Epithelial cell of proximal tubule (primary cell): ENCODE data around the gene CTRL. TPM values are rescaled to one million over a fixed set of nuclear protein-coding genes. Genes with fewer than 3 reads are reported as not detected.
"Not testable (repeated sequence)": the region's sequence is repeated elsewhere in the genome, so short reads cannot be mapped to it uniquely, and the experiment has no call there.

Source experiments
- DNase-seq: peaks from one replicate; pipeline ENCODE4 v3.0.0-alpha.2; 2011; ENCODE audit warnings: low read depth
- H3K4me3 ChIP-seq: 2 replicates; pipeline ENCODE4 v1.5.1; 2011; ENCODE audit warnings: low read depth, mild to moderate bottlenecking, low read length
- total RNA-seq: library from RNA; depleted of rRNA; stranded (reverse); fragments of >200 nt; gene quantifications from 2 replicates; pipeline ENCODE4 v1.2.3, GENCODE V29; 2015
- TF ChIP-seq, protein P1 (sequence below): conservative IDR thresholded peaks from 2 replicates; pipeline ENCODE4 v1.5.1; 2012; ENCODE audit warnings: low read depth, mild to moderate bottlenecking, low read length

The CTRL gene
- total RNA-seq, 1 donor from 2014 or later, result 2.1 TPM

- DNase-seq, result no peak
- TF ChIP-seq, protein P1, sequence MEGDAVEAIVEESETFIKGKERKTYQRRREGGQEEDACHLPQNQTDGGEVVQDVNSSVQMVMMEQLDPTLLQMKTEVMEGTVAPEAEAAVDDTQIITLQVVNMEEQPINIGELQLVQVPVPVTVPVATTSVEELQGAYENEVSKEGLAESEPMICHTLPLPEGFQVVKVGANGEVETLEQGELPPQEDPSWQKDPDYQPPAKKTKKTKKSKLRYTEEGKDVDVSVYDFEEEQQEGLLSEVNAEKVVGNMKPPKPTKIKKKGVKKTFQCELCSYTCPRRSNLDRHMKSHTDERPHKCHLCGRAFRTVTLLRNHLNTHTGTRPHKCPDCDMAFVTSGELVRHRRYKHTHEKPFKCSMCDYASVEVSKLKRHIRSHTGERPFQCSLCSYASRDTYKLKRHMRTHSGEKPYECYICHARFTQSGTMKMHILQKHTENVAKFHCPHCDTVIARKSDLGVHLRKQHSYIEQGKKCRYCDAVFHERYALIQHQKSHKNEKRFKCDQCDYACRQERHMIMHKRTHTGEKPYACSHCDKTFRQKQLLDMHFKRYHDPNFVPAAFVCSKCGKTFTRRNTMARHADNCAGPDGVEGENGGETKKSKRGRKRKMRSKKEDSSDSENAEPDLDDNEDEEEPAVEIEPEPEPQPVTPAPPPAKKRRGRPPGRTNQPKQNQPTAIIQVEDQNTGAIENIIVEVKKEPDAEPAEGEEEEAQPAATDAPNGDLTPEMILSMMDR, result no peak
Measured at GRCh38 chr16:67922221-67922620, 9.4 kb downstream of the CTRL start.

DNA sequence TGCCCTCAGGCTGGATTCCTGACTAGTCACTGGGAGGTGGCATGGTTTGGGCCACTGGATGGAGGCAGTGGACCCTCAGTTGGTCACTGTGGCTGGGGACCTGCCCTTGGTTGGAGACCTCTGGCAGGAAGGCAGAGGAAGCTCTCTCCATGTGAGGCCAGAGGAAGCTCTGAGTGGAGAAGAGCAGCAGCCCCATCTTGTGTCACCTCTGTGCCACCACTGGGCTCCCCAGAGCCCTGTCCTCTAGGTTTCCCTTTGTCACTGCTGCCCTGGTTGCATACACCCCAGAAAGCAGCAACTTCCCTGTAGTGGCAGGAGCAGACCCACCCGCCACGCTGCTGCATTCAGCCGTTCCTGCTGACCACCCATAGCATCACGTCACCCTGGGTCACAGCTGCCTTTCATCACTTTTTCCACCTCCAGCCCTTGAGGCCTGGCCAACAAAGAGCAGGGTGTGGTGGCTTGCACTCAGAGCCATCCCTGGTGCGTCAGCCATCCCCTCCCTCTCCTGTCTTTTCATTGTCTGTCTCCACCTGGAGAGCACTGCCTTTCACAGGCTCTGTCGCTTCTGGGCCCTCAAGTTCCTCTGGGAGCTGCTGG is 11.9 kb downstream of the CTRL start:
- no peak overlapping the region for H3K4me3 ChIP-seq
- DNase-seq, result no peak
- TF ChIP-seq, protein P1, result no peak

More at GRCh38 chr16:67922221-67922620, 9.4 kb downstream of the CTRL start:
- no peak overlapping the region for H3K4me3 ChIP-seq

GRCh38 chr16:67917852-67918236 is 13.8 kb downstream of the CTRL start:
- TF ChIP-seq, protein P1, result no peak
- H3K4me3 ChIP-seq, result no peak overlapping the region
- DNase-seq, result no peak

- TF ChIP-seq, protein P1, result no peak
- DNase-seq, result no peak
- no peak overlapping the region for H3K4me3 ChIP-seq
Measured at GRCh38 chr16:67917140-67917851, 14.4 kb downstream of the CTRL start.

DNA sequence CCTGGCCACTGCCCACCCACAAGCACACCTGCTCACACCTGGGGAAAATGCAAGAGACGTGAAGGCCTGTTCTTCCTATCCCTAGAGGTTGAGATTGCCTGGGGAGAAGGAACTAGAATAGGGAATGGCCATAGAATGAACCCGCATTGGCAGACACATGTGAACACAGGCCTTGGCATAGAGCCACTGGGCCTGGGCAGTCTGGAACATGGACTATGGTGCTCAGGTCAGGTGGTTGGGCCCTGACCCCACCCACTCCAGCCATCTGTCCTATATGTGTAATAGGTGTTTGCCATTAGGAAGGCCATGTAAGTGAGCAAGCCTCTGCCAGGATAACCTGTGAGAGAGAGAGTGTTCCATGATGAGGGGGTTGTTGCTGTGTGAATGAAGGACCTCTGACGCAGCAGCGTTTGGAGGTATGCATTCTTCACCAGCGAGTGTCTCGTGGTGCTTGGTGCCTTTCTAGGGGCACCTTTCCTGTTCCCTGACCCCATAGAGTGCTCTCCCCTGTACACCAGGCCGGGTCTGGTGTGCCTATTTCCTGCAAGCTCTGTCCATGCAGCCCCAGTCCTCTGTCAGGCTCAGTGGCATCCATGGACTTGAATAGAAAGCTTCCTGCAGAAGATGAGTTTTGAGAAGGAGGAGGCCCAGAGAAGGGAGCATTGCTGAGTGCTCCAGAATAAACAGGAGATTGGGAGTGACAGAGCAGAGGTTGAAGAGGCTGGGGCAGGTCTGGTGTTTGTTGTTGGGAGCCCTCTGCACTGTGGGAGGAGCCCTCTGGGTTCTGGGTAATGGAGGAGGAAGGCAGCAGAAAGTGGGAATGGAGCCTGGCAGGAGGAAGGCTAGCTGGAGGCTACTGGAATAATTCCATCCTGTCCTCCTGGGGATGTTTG is 15.6 kb downstream of the CTRL start:
- H3K4me3 ChIP-seq, result no peak overlapping the region
- TF ChIP-seq, protein P1, result no peak
- no peak for DNase-seq

DNA sequence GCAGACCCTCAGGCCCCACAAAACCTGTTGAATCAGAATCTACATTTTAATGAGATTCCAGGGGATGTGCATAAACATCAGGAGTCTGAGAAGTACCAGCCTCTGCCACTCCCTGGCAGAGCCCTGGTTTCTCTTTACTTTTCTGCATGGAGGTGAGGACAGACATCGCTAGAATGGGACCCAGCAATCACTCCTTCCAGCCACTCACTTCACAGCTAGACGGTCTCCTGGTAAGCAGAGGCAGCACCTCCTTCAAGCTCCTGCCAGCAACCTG is 16.2 kb downstream of the CTRL start:
- not testable (repeated sequence) for DNase-seq, H3K4me3 ChIP-seq

DNA sequence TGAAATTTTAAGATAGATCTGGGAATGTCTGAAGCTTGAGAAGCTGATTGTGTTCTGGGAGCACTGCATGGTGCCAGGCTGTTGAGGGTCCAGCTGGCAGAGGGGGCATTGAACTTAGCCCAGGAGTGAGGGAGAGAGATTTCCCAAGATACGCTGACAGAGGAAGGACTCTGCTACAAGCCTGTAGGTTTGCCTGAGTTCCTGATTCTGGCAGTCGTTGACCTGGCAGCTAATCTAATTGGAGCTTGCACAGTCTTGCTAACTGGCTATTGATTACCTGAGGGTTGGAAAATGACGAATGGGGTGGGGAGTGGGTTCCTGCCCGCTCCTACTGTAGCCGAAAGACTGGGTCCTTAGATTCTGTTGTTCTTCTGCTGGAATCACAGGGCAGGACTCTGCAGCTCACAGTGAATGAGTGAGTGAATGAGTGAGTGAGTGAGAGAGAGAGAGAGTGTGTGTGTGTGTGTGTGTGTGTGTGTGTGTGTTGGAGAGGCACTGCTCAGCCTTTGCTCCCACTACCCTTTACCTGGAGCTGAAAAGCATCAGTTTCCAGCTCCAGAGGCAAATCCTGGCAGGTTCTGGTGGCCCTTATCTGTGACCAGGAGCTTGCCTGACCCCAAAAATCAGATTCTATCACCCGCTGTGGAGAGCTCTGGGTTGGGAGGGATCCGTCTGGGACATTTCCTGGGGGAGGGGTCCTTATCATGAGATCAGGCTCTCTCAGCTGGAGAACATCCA is 16.7 kb downstream of the CTRL start:
- H3K4me3 ChIP-seq, result no peak overlapping the region
- TF ChIP-seq, protein P1, result no peak
- no peak for DNase-seq
